NCI-H187 treated with DMSO at 0.1 percent for 48 hours (cell line): ENCODE measurements around the gene CLIP3.
"Not testable (repeated sequence)": the region's sequence is repeated elsewhere in the genome, so short reads cannot be mapped to it uniquely, and the experiment has no call there.

ENCODE experiments used
- DNase-seq: peaks from one replicate; lab custom pipeline; 2025; lab: John Stamatoyannopoulos, UW

CLIP3 gene, protein sequence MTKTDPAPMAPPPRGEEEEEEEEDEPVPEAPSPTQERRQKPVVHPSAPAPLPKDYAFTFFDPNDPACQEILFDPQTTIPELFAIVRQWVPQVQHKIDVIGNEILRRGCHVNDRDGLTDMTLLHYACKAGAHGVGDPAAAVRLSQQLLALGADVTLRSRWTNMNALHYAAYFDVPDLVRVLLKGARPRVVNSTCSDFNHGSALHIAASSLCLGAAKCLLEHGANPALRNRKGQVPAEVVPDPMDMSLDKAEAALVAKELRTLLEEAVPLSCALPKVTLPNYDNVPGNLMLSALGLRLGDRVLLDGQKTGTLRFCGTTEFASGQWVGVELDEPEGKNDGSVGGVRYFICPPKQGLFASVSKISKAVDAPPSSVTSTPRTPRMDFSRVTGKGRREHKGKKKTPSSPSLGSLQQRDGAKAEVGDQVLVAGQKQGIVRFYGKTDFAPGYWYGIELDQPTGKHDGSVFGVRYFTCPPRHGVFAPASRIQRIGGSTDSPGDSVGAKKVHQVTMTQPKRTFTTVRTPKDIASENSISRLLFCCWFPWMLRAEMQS

GRCh38 chr19:36032251-36033104 lies at the start of gene CLIP3:
Gene CLIP3, minus strand, starts transcription at chr19:36032873. Its CDS starts 516 bp downstream, at chr19:36032357.
- DNase-seq, result no peak

GRCh38 chr19:36081894-36082293 lies 49.2 kb upstream of the CLIP3 start:
- DNase-seq, result no peak

- DNase-seq, result no peak
Measured at GRCh38 chr19:36081385-36081784, 48.7 kb upstream of the CLIP3 start.

GRCh38 chr19:36079389-36079945 lies 46.8 kb upstream of the CLIP3 start:
- no peak for DNase-seq

DNA sequence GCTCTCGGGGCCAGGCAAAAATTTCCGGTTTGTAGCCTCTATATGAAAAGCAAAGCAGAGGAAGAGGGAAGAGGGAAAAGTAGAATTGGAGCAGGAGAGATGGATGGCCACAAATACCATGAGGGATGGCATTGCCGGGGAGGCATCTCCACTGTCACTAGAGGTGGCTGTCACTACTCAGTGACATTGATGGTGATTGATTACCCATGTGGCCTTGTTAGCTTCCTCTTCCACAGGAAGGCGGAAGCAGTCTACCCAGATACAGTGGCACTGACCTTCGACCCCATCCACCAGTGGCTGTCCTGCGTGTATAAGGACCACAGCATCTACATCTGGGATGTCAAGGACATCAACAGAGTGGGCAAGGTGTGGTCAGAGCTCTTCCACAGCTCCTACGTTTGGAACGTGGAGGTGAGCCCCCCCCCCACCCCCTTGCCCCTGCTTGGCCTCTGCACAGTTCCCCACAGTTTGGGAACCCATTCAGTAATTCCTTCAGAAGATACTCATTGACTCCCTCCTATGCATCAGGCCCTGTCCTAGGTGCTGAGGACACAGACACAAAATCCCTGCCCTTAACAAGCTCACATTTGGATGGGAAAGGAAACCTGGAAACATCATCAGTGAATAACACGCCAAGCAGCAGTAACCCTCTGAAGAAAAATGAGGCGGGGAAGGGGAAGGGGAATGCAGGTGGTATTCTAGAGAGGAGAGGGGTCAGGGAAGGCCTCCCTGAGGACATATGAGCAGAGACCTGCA lies 40.6 kb upstream of the CLIP3 start:
- DNase-seq, result no peak

DNA sequence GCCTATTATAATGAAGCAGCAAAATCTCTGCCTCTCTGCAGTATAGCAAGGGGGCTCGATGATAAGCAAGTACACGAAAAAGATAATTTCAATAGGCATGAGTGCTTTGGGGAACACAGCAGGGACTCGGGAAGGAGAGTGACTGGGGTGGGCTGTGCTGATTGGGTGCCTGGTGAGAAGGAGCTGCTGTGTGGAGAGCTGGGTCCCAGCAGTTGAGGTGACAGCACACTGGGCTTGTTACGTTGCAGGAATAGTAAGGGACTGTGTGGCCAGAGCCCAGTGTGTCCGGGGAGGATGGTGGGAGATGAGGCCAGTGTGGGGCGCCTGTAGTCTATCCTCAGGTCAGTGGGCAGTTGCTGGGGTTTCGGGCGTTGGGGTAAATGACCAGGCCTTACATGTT lies 39.4 kb upstream of the CLIP3 start:
- no peak for DNase-seq

DNA sequence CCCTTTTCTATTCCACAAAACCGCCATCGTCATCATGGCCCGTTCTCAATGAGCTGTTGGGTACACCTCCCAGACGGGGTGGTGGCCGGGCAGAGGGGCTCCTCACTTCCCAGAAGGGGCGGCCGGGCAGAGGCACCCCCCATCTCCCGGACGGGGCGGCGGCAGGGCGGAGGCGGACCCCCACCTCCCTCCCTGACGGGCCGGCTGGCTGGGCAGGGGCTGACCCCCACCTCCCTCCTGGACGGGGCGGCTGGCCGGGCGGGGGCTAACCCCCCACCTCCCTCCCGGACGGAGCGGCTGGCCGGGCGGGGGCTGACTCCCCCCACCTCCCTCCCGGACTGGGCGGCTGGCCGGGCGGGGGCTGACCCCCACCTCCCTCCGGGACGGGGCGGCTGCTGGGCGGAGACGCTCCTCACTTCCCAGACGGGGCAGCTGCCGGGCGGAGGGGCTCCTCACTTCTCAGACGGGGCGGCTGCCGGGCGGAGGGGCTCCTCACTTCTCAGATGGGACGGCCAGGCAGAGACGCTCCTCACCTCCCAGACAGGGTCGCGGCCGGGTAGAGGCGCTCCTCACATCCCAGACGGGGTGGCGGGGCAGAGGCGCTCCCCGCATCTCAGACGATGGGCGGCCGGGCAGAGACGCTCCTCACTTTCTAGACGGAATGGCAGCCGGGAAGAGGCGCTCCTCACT lies 36.3 kb upstream of the CLIP3 start:
- DNase-seq, result not testable (repeated sequence)

- no peak for DNase-seq
Measured at GRCh38 chr19:36067681-36068080, 35.0 kb upstream of the CLIP3 start.

GRCh38 chr19:36064826-36065225 lies 32.2 kb upstream of the CLIP3 start:
- no peak for DNase-seq

GRCh38 chr19:36061367-36061766 lies 28.7 kb upstream of the CLIP3 start:
- no peak for DNase-seq

GRCh38 chr19:36060430-36060829 lies 27.8 kb upstream of the CLIP3 start:
- no peak for DNase-seq

DNA sequence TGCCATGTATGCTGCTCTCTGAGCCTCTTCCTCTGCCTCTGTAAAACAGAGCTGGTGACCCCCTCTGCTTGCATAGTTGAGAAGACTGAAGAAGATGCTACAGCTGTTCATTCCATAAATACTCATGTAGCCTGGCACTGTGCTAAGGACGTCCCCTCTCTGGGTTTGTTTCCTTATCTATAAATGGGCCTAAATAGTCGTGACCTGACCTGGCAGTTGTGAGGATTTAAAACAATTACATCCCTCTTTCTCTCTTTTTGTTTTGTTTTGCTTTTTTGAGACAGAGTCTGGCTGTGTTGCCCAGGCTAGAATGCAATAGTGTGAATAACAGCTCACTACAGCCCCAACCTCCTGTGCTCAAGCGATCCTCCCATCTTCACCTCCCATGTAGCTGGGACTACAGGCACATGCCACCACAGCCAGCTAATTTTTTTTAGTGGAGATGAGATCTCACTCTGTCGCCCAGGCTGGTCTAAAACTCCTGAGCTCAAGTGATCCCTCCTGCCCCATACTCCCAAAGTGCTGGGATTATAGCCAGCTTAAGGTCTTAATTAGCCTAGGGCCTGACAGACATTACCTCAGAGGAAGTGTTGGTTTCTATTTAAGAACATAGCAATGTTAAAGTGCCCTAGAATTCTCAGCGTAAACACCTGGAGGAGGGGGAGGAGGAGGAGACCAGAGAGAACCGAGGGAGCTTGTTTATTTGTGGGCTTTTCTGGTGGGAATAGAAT lies 26.7 kb upstream of the CLIP3 start:
- DNase-seq, result no peak

DNA sequence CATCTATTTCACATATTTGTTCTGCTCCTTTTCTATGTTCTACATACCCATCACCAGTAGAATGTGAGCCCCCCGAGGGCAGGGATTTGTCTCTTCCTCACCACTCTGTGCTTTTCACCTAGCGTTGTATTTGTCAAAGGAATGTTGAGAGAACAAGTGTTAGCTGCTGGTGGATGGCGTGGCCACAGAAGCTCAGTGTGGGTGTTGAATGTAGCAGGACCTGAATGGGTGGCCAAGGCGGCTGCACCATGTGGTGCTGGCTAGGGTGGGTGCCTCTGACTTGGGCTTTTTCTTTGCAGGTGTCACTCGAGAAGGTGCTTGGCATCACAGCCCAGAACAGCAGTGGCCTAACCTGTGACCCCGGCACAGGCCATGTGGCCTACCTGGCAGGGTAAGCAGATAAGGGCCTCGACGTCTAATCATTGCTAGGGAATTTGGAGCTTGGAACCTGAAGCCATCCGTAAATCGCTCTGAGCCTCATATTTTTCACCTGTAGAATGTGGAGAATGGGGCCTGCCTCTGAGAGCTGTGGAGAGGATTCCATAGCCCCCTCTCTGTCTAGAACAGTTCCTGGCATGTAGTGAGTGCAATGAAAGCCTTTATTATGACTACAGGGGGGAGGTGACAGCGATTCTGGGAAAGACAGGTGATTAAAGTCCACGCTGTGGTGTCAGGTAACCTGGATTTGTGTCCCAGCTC lies 26.0 kb upstream of the CLIP3 start:
- no peak for DNase-seq

DNA sequence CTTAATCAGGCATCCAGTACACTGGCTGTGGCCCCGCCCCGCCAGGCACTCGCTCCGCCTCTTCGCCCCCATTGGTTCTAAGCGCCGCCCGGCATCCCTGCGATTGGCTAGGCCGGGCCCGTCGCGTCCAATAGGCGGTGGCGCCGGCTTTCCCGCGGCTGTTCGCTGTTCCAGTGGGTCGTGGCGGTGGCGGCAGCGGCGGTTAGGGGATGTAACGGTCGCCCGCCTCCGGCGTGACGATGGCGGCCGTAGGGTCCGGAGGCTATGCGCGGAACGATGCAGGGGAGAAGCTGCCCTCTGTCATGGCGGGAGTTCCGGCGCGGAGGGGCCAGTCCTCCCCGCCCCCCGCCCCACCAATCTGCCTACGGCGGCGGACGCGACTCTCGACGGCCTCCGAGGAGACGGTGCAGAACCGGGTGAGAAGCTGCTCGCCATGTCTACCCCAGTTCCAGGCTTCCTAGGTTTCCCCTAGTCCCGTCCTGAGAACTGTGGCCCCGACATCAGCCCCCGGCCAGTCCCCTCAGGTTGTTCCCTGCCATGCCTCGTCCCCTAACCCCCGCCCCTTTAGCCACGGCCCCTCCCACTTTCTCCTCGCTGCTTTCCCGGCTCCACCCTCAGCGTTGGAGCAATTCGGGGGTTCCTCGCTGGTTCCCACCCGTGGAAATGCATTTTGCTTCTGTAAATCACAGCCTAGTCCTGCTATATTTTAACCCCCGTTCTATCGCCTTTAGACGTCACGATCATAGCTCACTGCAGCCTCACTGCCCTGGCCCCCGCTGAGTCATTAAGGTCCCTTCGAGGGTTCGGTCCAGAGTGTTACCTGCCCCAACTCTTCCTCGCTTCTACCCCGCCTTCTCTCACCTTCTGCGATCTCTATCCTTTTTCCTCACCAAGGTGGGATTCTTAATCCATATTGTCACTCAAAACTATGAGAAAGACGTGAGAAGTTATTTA lies 22.3 kb upstream of the CLIP3 start, which contains the start of gene WDR62:
Gene WDR62 (plus strand): TSS at position 165 of the 954 bp plus-strand sequence. CDS start 75 bp downstream, at position 240.
- DNase-seq, result peak; percentile 87

- DNase-seq, result peak; percentile 98
Measured at GRCh38 chr19:36054119-36054732, 21.6 kb upstream of the CLIP3 start, which contains the start of gene THAP8. Gene THAP8, minus strand, starts transcription at chr19:36054285. Its CDS starts 68 bp downstream, at chr19:36054217.

- no peak for DNase-seq
Measured at GRCh38 chr19:36051637-36052036, 19.0 kb upstream of the CLIP3 start.

DNA sequence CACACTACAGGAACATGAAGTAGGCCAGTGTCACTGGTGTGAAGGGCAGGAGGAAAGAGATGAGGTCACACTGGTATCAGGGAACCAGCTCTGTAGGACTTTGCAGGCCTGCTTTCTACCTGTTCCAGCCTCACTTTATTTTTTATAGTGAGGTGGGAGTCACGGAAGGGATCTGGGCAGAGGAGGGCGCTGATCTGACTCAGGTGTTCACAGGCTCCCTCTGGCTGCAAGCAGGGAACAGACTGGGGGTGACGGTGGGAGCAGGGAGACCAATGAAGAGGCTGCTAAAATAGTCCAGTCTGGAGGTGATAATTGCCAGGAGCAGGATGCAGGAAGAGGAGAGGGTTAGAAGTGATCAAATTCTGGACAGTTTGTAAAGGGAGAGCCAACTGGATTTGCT lies 18.6 kb upstream of the CLIP3 start:
- DNase-seq, result no peak
